SU-DHL-6 (cell line): ENCODE data around the gene DNAJB14.

Experiments
- H2AFZ ChIP-seq: fragments of 200-600 bp; sonication (generic); 2 replicates; pipeline ENCODE4 v1.6.1; 2014; ENCODE audit warnings: low read depth, mild to moderate bottlenecking, moderate library complexity, mixed read lengths, antibody characterized with exemption, low read length; ENCODE audit not compliant: severe bottlenecking
- H3F3A ChIP-seq: fragments of 200-600 bp; shearing (Covaris generic); 2 replicates; pipeline ENCODE4 v1.6.0; 2016; ENCODE audit warnings: antibody characterized with exemption, mild to moderate bottlenecking; ENCODE audit not compliant: insufficient read depth
- H3K27ac ChIP-seq: fragments of 200-600 bp; sonication (generic); 2 replicates; pipeline ENCODE4 v1.5.1; 2016; ENCODE audit warnings: low read depth, mild to moderate bottlenecking, low read length, moderate library complexity, mixed read lengths
- H3K27me3 ChIP-seq: fragments of 200-600 bp; sonication (generic), shearing (Covaris generic); 2 replicates; pipeline ENCODE4 v1.6.0; 2014; ENCODE audit warnings: mild to moderate bottlenecking, low read length
- H3K36me3 ChIP-seq: fragments of 200-600 bp; sonication (generic); 2 replicates; pipeline ENCODE4 v1.6.1; 2014; ENCODE audit warnings: mild to moderate bottlenecking, low read length, mixed read lengths
- H3K4me2 ChIP-seq: fragments of 300-600, 200-600 bp; shearing (Covaris generic), sonication (generic); 2 replicates; pipeline ENCODE4 v1.6.0; 2014; ENCODE audit warnings: low read length, low read depth, mild to moderate bottlenecking; ENCODE audit not compliant: poor library complexity, severe bottlenecking
- H3K4me3 ChIP-seq: fragments of 200-600 bp; sonication (generic); 2 replicates; pipeline ENCODE4 v1.5.1; 2014; ENCODE audit warnings: antibody characterized with exemption, low read length, mild to moderate bottlenecking, mixed read lengths; ENCODE audit not compliant: insufficient read depth, poor library complexity, severe bottlenecking
- H3K79me2 ChIP-seq: fragments of 200-600 bp; sonication (generic); 2 replicates; pipeline ENCODE4 v1.6.1; 2014; ENCODE audit warnings: mild to moderate bottlenecking, low read length, moderate library complexity; ENCODE audit not compliant: insufficient read depth
- H3K9ac ChIP-seq: fragments of 200-600 bp; sonication (generic); 2 replicates; pipeline ENCODE4 v1.7.0; 2014; ENCODE audit warnings: mild to moderate bottlenecking, low read length
- H3K9me2 ChIP-seq: fragments of 200-600 bp; sonication (generic); replicated peaks from 2 replicates; pipeline ENCODE4 v1.6.1; 2014; ENCODE audit warnings: low read length; ENCODE audit not compliant: insufficient read depth
- H3K9me3 ChIP-seq: fragments of 200-600 bp; sonication (generic); 2 replicates; pipeline ENCODE4 v1.6.1; 2014; ENCODE audit warnings: low read length, mixed read lengths; ENCODE audit not compliant: insufficient read depth
- H4K20me1 ChIP-seq: fragments of 200-600 bp; sonication (generic); 2 replicates; pipeline ENCODE4 v1.6.1; 2014; ENCODE audit warnings: low read depth, mild to moderate bottlenecking, antibody characterized with exemption, low read length, moderate library complexity, mixed read lengths
- CTCF ChIP-seq: fragments of 200-600 bp; sonication (generic); IDR thresholded peaks from one replicate; pipeline ENCODE4 v1.5.1; 2017; ENCODE audit warnings: antibody characterized with exemption, mild to moderate bottlenecking, low read length, moderate library complexity; ENCODE audit not compliant: insufficient read depth, poor library complexity, severe bottlenecking
- EZH2phosphoT487 ChIP-seq: fragments of 200-600 bp; sonication (generic), shearing (Covaris generic); conservative IDR thresholded peaks from 2 replicates; pipeline ENCODE4 v1.6.1; 2018; ENCODE audit warnings: mild to moderate bottlenecking, antibody characterized with exemption, low read length, moderate library complexity, mixed read lengths

The DNAJB14 gene

DNA sequence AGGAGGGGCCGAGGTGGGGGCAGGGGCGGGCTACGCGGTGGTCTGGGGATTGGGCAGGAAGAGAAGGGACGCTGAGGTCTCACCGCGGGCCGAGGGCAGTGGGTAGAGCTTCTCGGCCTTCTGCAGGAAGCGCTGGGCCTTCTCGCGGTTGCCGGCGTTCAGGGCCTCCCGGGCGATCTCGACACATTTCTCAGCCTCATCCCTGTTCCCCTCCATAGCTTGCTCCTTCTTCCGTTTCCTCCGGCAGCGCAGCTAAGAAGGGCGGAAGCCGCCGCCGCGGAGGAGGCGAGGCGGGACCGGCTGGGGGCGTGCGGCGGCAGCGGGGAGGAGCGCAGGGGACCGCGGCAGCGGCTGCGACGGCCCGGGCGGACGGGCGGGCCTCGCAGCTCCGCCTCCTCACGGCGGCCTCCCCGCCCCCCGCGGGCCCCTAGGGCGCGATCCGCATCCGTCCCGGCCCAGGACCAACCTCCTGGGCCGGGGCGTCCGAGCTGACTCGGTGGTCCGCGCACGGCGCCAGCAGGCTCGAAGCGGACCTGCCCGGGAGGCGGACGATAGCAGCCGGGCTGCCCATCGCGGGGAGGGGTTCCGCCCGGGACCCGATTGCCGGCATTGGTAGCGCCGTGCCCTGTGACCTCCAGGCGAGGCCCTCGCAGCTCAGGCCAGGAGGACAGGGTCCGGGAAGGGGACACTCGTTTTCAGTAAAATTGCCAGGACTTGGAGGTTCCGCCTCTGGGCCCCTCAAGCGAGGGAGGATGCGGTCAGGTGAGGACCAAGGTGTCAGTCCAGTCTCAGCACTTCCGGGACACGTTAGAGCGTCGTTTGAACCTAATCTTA, at the start of gene DNAJB14:
DNAJB14 (minus strand) TSS at position 263 of the 834 bp plus-strand sequence; CDS start at position 216, 47 bp downstream.
- H3K79me2 ChIP-seq: peaks cover 60% of the 10 kb centered on the region
- no peak for TF ChIP-seq CTCF
- no peak for TF ChIP-seq EZH2phosphoT487
- H3K9ac ChIP-seq: peak within 1 kb of the TSS; percentile 91
- no peaks in the 10 kb centered on the region for H3K9me2 ChIP-seq
- H3K4me3 ChIP-seq: peak within 1 kb of the TSS; percentile 83
- H3K27ac ChIP-seq: peak within 1 kb of the TSS; percentile 92
- H3K9me3 ChIP-seq: no peaks in the 10 kb centered on the region
- peaks cover 12% of the 10 kb centered on the region for H3K36me3 ChIP-seq
- H3F3A ChIP-seq: peaks cover 28% of the 10 kb centered on the region
- no peaks in the 10 kb centered on the region for H4K20me1 ChIP-seq
- H2AFZ ChIP-seq: no peak within 1 kb of the TSS
- no peaks in the 10 kb centered on the region for H3K27me3 ChIP-seq
- peak within 1 kb of the TSS; percentile 94 for H3K4me2 ChIP-seq

DNA sequence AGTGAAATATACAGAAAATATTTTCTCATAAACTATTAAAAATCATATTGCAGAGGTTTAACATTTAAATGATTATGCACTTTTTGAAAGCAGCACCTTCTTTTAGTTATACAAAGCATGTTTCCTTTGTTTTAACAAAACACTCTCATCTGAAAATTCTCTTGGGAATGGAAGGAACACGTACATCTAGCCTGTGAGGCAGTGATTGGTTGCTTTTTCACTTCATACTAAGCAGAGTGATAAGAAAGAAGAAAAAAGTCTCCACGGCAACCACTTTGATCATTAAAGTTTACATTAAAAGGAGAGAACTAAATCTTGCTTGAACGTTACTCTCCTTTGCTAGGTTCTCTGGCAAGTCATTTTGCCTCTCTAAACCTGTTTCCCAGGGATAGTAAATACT, 45.3 kb upstream of the DNAJB14 start:
- H3F3A ChIP-seq: no peaks in the 10 kb centered on the region
- no peaks in the 10 kb centered on the region for H3K9me2 ChIP-seq
- no peaks in the 10 kb centered on the region for H4K20me1 ChIP-seq
- H3K27me3 ChIP-seq: no peaks in the 10 kb centered on the region
- H3K9me3 ChIP-seq: no peaks in the 10 kb centered on the region
- no peak overlapping the region for H3K4me2 ChIP-seq
- no peak overlapping the region for H3K27ac ChIP-seq
- no peak overlapping the region for H3K4me3 ChIP-seq
- H2AFZ ChIP-seq: no peak overlapping the region
- no peak overlapping the region for H3K9ac ChIP-seq
- no peaks in the 10 kb centered on the region for H3K79me2 ChIP-seq
- TF ChIP-seq CTCF (no peak), EZH2phosphoT487 (no peak)
- H3K36me3 ChIP-seq: no peaks in the 10 kb centered on the region

DNA sequence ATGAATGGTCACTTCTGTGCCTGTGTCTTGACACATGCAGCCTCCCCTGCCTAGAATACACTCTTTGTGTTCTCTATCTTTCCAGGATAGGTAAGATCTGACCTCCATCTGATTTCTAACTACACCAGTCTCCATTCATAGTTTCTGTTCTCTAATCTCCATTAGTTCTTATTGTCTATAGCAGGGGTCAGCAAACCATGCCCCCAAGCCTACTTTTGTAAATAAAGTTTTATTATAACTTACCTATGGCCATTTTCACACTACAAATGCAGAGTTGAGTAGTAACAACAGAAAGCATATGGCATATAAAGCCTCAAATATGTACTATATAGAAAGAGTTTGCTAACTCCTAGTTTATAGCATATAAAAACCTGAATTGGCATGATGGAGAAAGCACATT, 41.3 kb upstream of the DNAJB14 start:
- H2AFZ ChIP-seq: no peak overlapping the region
- TF ChIP-seq CTCF: no peak
- TF ChIP-seq EZH2phosphoT487: no peak
- no peaks in the 10 kb centered on the region for H4K20me1 ChIP-seq
- no peaks in the 10 kb centered on the region for H3K27me3 ChIP-seq
- no peaks in the 10 kb centered on the region for H3F3A ChIP-seq
- no peak overlapping the region for H3K27ac ChIP-seq
- no peak overlapping the region for H3K9ac ChIP-seq
- no peaks in the 10 kb centered on the region for H3K9me3 ChIP-seq
- H3K4me3 ChIP-seq: no peak overlapping the region
- H3K79me2 ChIP-seq: no peaks in the 10 kb centered on the region
- no peaks in the 10 kb centered on the region for H3K9me2 ChIP-seq
- no peaks in the 10 kb centered on the region for H3K36me3 ChIP-seq
- no peak overlapping the region for H3K4me2 ChIP-seq
